Measurements from ENCODE around the gene TM4SF1. TPM values are rescaled to one million over a fixed set of nuclear protein-coding genes. Genes with fewer than 3 reads are reported as not detected.
A peak's percentile ranks its signal among the peaks of the same experiment; 100 is the strongest.

TM4SF1 gene, protein sequence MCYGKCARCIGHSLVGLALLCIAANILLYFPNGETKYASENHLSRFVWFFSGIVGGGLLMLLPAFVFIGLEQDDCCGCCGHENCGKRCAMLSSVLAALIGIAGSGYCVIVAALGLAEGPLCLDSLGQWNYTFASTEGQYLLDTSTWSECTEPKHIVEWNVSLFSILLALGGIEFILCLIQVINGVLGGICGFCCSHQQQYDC
- 15.6 TPM for polyA plus RNA-seq (2013, experiment 1 of 2; ENCODE audit: insufficient read length)
- polyA plus RNA-seq (2013, experiment 2 of 2; ENCODE audit: insufficient read length) = 16.0 TPM

- peak; percentile 79 for DNase-seq
Observed at GRCh38 chr3:149377408-149378364, at the start of gene TM4SF1. TSS of gene TM4SF1 (minus strand) at chr3:149377649. CDS start at chr3:149377547, 102 bp downstream.

GRCh38 chr3:149426325-149426724 is 48.9 kb upstream of the TM4SF1 start:
- no peak for DNase-seq

DNA sequence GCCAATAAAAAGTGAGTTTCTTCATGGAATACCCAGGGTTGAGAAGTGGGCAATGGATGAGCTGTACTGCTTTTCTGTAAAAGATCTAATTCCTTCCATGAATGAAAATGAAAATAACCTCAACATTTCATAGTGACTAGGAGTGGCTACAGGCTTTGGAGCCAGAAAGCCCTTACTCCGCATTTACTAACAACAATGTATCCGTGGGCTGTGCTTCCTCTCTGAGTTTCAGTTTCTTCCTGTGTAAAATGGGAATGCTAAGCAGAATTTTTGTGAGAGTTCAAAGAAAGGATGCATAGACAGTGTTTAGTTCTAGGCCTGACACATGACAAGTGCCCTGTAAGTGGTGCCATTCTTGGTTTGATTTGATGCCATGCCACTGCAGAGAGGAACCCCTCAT is 47.5 kb upstream of the TM4SF1 start:
- no peak for DNase-seq

DNA sequence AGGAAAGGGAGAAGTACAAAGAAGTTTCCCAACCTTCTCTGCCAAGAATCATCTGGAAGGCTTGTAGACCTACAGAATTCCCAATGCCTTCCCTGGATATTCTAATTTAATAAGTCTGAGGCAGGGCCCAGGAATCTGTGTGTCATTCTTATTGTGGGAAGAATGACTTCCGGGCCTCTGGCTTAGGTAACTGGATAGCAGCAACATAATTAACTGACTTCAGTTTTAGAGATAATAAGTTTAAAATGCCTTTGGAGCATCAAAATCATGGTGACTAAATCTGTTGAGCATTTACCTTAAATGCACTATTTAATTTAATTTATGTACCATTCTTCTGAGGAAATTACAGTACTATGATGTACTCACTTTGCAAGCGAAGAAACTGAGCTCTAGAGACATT is 44.3 kb upstream of the TM4SF1 start:
- DNase-seq = no peak

GRCh38 chr3:149419816-149420215 is 42.4 kb upstream of the TM4SF1 start:
- DNase-seq = no peak

GRCh38 chr3:149417727-149418126 is 40.3 kb upstream of the TM4SF1 start:
- no peak for DNase-seq

DNA sequence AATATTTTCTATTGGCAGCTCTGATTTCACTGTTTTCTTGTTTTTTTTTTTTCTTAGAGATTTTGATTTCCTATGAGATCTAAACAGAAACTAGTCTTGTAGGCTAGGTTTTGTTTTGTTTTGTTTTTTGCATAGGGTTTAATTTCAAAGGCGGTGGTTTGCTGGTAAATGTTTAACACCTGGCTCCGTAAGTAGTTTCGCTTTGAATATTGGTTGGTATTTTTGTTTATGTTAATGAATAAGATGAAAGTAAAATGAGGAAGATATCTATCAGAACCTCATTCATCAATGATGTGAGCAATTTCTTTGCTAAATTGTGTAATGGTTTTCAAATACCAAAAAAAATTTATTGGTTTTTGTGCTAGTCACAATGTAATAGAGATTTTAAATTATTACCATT is 39.7 kb upstream of the TM4SF1 start:
- no peak for DNase-seq

GRCh38 chr3:149415484-149415883 is 38.0 kb upstream of the TM4SF1 start:
- no peak for DNase-seq

DNA sequence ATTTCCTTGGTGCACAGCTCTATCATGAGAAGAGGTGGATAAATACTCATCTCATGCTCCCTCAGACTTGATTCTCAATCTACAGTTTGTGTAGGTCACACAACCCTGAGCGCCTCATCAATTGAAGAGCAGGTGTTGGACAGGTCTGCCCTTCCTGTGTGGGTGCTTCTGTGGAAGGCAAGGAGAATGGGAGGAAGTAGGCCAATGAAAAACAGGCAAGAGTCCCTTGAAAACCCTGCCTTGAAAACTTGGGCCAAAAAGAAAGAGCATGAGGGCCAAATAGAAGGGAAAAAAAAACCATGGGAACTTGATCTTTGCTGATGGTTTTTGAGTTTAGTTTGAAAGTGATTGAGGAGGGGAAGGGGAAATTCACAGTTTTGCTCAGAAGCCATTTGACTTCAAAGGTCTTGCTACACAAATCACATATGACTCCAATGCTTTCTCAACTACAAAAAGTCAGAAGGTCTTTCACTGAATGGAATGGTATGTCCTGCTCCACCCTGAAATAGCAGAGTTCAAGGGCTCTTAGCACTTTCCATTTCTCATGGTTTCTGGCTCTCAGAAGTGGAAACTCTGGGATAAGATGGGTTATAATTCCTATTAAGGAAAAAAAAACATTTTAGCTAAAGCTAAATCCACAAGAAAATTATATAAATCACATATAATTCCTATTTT is 37.2 kb upstream of the TM4SF1 start:
- peak; percentile 8 for DNase-seq

DNA sequence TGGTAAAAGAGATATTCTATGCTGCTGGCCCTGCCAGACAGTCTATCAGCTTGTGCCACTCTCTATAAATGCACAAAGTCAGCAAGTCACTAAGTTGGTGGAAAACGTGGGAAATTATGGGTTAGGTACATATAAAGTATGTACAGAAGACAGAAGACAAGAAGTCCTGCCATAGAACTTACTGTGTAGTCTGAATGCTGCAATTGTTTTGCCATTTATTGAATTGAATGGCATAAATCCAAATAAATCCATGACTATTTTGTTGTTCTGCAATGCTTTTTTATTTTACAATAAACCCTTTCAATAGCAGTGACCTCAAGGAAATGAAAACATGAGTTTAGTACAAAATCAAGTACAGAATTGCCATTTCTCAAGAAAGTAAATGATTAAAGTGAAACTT is 34.1 kb upstream of the TM4SF1 start:
- no peak for DNase-seq

DNA sequence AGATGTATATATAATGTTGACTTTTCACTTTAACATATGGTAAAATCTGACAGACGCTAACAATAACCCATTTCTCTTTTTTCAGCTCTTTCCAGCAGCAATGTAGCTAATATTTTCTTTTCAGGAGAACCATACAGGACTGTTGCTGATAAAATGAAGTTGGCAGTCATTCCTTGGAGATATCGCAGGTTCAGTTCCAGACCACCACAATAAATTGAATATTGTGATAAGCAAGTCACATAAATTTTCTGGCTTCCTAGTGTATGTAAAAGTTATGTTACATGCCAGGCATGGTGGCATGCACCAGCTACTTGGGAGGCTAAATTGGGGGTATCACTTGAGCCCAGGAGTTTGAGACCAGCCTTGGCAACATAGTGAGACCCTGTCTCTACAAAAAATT is 31.9 kb upstream of the TM4SF1 start:
- no peak for DNase-seq

- DNase-seq = no peak
Observed at GRCh38 chr3:149407898-149408297, 30.4 kb upstream of the TM4SF1 start.

DNA sequence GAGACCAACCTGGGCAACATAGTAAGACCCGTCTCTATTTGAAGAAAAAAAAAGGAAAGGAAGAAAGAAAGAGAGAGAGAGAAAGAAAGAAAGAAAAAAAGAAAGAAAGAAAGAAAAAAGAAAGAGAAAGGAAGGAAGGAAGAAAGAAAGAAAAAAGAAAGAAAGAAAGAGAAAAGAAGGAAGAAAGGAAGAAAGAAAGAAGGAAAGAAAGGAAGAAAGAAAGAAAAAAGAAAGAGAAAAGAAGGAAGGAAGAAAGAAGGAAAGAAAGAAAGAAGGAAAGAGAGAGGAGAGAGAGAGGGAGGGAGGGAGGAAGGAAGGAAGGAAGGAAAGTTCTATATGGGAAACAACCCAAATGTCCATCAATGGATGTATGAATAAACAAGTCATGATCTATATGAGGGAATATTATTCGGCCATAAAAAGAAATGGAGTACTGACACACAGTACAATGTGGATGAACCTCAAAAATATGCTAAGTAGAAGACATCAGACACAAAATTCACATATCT is 28.8 kb upstream of the TM4SF1 start:
- no peak for DNase-seq

- no peak for DNase-seq
Observed at GRCh38 chr3:149403443-149403842, 26.0 kb upstream of the TM4SF1 start.

DNA sequence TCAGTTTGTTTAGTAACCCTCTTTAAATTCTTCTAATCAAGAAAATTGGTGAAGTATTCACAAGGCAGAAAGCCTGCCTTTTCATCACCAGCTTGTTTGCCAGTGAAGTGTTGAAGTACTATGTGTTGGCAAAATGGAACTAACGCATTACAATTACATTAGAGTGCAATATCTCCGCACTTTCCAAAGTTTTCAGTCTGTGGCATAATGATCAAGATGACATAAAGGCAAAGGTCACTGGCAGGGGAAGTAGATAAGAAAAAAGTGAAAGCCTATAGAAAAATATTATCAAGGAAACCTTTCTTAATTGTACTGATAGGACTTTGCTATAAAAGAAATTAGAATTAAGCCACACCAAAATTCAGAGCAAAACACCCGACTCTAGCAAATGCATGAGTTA is 25.0 kb upstream of the TM4SF1 start:
- DNase-seq = no peak

- DNase-seq = no peak
Observed at GRCh38 chr3:149401926-149402310, 24.5 kb upstream of the TM4SF1 start.

DNA sequence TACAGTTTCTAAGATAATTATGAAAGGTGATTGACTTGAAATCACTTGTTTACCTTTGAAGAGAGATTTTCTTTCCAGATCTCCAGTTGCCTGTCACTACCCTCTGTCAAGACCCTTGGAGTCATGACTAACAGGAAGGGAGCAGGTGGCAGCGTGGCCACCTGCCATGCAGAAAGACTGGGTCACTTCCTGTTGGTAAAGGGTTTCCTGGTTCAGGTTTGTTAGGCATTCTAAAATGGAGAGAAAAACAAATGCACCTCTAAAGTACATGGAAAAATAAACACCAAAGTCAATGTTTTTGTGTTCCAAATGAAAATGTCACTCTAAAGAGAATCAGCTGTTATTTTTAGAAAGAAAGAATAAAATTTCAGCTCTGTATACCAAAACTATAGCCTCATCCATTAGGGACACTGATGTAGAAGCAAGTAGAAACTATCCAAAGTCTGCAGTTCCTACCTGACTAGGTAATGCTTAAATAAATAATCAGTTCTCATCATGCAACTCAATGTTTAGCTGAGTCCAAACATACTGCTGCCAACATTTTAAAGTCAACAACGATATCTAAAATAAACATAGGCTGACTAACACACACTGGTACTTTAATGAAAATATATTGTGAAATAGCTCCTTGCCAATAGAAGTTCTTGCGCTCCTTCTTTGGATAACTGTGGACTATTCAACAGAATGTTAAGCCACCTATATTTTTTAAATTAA is 23.9 kb upstream of the TM4SF1 start:
- no peak for DNase-seq

GRCh38 chr3:149400645-149401044 is 23.2 kb upstream of the TM4SF1 start:
- no peak for DNase-seq

DNA sequence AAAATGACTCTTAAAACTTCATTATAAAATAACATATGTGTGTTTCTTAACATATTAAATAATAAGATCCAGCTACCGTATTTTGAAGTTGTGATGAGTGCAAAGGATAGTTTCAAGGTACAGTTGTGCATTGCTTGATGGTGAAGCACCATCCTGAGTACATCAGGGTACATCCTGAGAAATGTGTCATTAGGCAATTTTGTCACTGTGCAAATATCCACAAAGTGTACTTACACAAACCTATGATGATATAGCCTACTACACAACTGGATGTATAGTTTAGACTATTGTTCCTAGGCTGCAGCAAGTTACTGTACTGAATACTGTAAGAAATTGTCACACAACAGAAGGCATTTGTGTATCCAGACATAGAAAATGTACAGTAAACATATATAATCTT is 20.8 kb upstream of the TM4SF1 start:
- DNase-seq = no peak

DNA sequence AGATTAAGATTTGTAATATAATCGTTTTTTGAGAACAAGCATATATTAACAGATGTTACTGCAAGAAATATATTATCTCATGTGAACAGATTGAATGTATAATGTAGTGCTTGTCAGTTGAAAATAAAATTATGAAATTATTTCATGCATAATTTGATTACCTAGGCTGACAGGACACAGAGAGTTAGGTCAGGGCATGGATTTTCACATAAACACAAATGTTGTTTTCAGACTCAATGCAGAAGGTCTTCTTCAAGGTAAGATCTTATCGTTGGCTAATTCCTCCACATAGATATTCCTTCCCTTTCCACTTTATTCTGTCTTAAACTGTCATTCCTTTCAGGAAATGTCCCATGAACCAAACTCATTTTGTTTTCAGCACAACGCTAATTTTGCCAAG is 20.1 kb upstream of the TM4SF1 start:
- no peak for DNase-seq

- DNase-seq = no peak
Observed at GRCh38 chr3:149396476-149396875, 19.0 kb upstream of the TM4SF1 start.

Measured in fibroblast of skin of scalp (primary cell).